Bronchus fibroblast of lung (primary cell): ENCODE data around the gene OR5C1. TPM values are rescaled to one million over a fixed set of nuclear protein-coding genes. Genes with fewer than 3 reads are reported as not detected.

Source experiments
- total RNA-seq: library from RNA; depleted of rRNA; stranded (reverse); fragments of >200 nt; gene quantifications from 2 replicates; pipeline ENCODE4 v1.2.3, GENCODE V29; 2015

OR5C1 gene
- total RNA-seq = not detected in 2 replicates

DNA sequence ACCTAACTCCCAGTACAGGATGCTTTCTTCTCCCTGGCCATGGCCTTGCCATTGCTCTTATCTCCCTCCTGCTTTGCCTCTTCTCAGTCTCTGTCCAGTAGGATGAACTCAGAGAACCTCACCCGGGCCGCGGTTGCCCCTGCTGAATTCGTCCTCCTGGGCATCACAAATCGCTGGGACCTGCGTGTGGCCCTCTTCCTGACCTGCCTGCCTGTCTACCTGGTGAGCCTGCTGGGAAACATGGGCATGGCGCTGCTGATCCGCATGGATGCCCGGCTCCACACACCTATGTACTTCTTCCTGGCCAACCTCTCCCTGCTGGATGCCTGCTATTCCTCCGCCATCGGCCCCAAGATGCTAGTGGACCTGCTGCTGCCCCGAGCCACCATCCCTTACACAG, at the start of gene OR5C1:
Gene OR5C1, plus strand, starts transcription at position 103 of the 400 bp plus-strand sequence. Its CDS starts 0 bp downstream, at position 103.

DNA sequence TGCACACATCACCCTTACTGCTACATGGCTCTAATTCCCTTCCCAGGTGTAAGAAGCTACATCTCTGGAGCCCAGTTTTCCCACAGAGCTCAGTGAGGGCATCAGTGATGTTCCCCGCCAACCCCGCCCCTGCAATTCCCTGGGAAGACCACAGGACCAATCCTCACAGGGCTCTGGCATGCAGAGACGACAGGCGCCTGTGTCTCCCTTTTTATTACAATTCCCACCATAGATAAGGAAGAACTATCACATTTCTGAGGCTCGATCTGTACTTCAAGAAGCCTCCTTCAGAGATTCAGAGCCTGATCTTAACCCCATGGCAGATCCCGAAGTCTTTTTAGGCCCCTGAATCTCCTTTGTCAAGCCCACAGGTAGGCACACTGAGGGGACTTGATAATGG, 46.7 kb upstream of the OR5C1 start, which contains the start of gene OR1L6:
Gene OR1L6, plus strand, starts transcription at position 301 of the 400 bp plus-strand sequence. CDS start 7,545 bp downstream, outside the sequence.

DNA sequence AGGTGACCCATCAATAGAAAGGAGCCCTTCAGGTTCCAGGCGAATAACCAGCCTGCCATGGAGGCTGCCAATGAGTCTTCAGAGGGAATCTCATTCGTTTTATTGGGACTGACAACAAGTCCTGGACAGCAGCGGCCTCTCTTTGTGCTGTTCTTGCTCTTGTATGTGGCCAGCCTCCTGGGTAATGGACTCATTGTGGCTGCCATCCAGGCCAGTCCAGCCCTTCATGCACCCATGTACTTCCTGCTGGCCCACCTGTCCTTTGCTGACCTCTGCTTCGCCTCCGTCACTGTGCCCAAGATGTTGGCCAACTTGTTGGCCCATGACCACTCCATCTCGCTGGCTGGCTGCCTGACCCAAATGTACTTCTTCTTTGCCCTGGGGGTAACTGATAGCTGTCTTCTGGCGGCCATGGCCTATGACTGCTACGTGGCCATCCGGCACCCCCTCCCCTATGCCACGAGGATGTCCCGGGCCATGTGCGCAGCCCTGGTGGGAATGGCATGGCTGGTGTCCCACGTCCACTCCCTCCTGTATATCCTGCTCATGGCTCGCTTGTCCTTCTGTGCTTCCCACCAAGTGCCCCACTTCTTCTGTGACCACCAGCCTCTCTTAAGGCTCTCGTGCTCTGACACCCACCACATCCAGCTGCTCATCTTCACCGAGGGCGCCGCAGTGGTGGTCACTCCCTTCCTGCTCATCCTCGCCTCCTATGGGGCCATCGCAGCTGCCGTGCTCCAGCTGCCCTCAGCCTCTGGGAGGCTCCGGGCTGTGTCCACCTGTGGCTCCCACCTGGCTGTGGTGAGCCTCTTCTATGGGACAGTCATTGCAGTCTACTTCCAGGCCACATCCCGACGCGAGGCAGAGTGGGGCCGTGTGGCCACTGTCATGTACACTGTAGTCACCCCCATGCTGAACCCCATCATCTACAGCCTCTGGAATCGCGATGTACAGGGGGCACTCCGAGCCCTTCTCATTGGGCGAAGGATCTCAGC, 11.6 kb downstream of the OR5C1 start, which contains the start of gene OR1K1:
Gene OR1K1, plus strand, starts transcription at position 58 of the 995 bp plus-strand sequence. Its CDS starts 0 bp downstream, at position 58.

Other genes starting within 250 kb of the OR5C1 start
- not detected in 2 replicates for gene OR1N2, start 235.8 kb upstream of the OR5C1 start, total RNA-seq
- gene OR1L8, start 205.5 kb upstream of the OR5C1 start, total RNA-seq = not detected in 2 replicates
- not detected in 2 replicates for gene OR1Q1, start 174.2 kb upstream of the OR5C1 start, total RNA-seq
- gene OR1B1, start 131.3 kb upstream of the OR5C1 start, total RNA-seq = not detected in 2 replicates
- gene OR1L1, start 127.2 kb upstream of the OR5C1 start, total RNA-seq = not detected in 2 replicates
- gene OR1L3, start 113.8 kb upstream of the OR5C1 start, total RNA-seq = not detected in 2 replicates
- not detected in 2 replicates for gene OR1L4, start 64.9 kb upstream of the OR5C1 start, total RNA-seq
- gene OR1L6, start 46.6 kb upstream of the OR5C1 start, total RNA-seq = not detected in 2 replicates
- not detected in 2 replicates for gene OR1K1, start 11.2 kb downstream of the OR5C1 start, total RNA-seq
- 15.5 and 18.2 TPM in 2 replicates for gene PDCL, start 39.7 kb downstream of the OR5C1 start, total RNA-seq
- 16.1 and 17.8 TPM in 2 replicates for gene RC3H2, start 116.4 kb downstream of the OR5C1 start, total RNA-seq
- 3.7 and 4.4 TPM in 2 replicates for gene ZBTB6, start 124.4 kb downstream of the OR5C1 start, total RNA-seq
- 2.2 and 2.5 TPM in 2 replicates for gene ZBTB26, start 142.6 kb downstream of the OR5C1 start, total RNA-seq
- gene RABGAP1, start 152.1 kb downstream of the OR5C1 start, total RNA-seq = 7.6 TPM in 2 replicates
- gene GPR21, start 244.7 kb downstream of the OR5C1 start, total RNA-seq = not detected in 2 replicates